HUES64 (cell line): ENCODE measurements around the gene ZNF333.
"Not testable (repeated sequence)": the region's sequence is repeated elsewhere in the genome, so short reads cannot be mapped to it uniquely, and the experiment has no call there.

ENCODE experiments used
- H3K27ac ChIP-seq: 2 replicates; pipeline ENCODE4 v1.7.0; 2013; ENCODE audit warnings: low read depth, low read length, inconsistent platforms
- H3K27me3 ChIP-seq: 2 replicates; pipeline ENCODE4 v1.6.1; 2013; ENCODE audit warnings: mild to moderate bottlenecking, low read length; ENCODE audit not compliant: insufficient read depth
- H3K36me3 ChIP-seq: 2 replicates; pipeline ENCODE4 v1.6.1; 2013; ENCODE audit warnings: mild to moderate bottlenecking, low read length; ENCODE audit not compliant: insufficient read depth
- H3K4me1 ChIP-seq: 2 replicates; pipeline ENCODE4 v1.6.1; 2013; ENCODE audit warnings: mild to moderate bottlenecking, low read length, moderate library complexity; ENCODE audit not compliant: insufficient read depth
- H3K4me3 ChIP-seq: 2 replicates; pipeline ENCODE4 v1.5.1; 2013; ENCODE audit warnings: mild to moderate bottlenecking, low read length, moderate library complexity
- H3K9ac ChIP-seq: 2 replicates; pipeline ENCODE4 v1.6.1; 2013; ENCODE audit warnings: mild to moderate bottlenecking, low read depth, low read length
- H3K9me3 ChIP-seq: 2 replicates; pipeline ENCODE4 v1.6.1; 2013; ENCODE audit warnings: low read depth, low read length; ENCODE audit not compliant: insufficient read depth
- WGBS: fragments of 150-250, 120-280 bp; methylation state at CpG from one replicate; pipeline ENCODE4 v1.1.7; 2013; ENCODE audit warnings: missing lambda C conversion rate; 5-methylcytosine and 5-hydroxymethylcytosine counted together

ZNF333 gene

DNA sequence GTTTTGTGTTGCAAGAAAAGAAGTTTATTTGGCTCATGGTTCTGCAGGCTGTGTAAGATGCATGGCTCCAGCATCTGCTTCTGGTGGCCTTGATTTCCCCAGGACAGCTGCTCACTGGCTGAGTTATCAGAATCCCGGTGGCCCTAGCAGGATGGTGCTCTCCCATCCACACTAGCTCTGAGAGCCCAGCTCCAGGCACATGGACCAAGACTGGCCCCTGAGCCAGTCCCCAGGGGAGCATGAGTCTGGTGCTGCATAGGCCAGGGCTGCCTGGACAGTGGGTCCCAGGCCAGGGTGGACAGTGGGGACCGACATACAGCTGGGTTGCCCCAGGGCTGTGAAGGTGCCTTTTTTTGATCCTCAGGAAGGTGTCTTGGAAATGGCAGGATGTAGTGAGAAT, 78.2 kb downstream of the ZNF333 start:
- peaks cover 43% of the 10 kb centered on the region; the same call in 1 of the 2 replicates for H3K9me3 ChIP-seq
- WGBS: 64% methylated on average over 2 of the region's 2 CpGs
- H3K4me3 ChIP-seq: no peak overlapping the region
- H3K4me1 ChIP-seq: no peaks in the 10 kb centered on the region
- no peaks in the 10 kb centered on the region for H3K27me3 ChIP-seq
- H3K9ac ChIP-seq: no peak overlapping the region
- H3K27ac ChIP-seq: no peak overlapping the region
- no peaks in the 10 kb centered on the region for H3K36me3 ChIP-seq

DNA sequence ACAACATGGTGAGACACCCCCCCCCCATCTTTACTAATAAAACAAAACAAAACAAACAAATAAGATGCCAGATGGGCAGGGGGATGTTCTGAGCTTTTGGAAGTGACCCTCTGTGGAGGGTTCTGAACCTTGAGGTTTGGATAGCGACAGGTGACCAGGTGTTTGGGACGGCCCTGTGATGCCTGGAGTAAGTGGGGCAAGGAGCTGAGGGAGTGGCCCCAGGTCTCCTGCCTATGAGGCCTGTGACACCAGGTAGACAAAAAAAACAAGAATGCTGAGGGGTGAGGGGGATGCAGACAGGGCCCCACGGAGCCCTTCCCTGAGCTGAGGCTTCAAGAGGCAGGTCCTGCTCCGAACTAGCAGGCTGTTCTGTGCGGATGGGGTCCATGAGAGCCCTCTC, 79.4 kb downstream of the ZNF333 start:
- Histone ChIP-seq H3K36me3 (no peaks in the 10 kb centered on the region), H3K4me3 (no peak overlapping the region), H3K4me1 (no peaks in the 10 kb centered on the region), H3K27me3 (no peaks in the 10 kb centered on the region), H3K27ac (no peak overlapping the region), H3K9ac (no peak overlapping the region), H3K9me3 (peaks cover 42% of the 10 kb centered on the region; the same call in 1 of the 2 replicates)
- WGBS: 78% methylated on average over 5 of the region's 5 CpGs

- Histone ChIP-seq H3K4me1 (no peaks in the 10 kb centered on the region), H3K27me3 (no peaks in the 10 kb centered on the region), H3K27ac (no peak overlapping the region), H3K9me3 (peaks cover 35% of the 10 kb centered on the region; the same call in 1 of the 2 replicates), H3K36me3 (no peaks in the 10 kb centered on the region), H3K4me3 (no peak overlapping the region), H3K9ac (no peak overlapping the region)
- 50% methylated on average over 5 of the region's 5 CpGs for WGBS
Observed at GRCh38 chr19:14770136-14770535, 80.3 kb downstream of the ZNF333 start.

GRCh38 chr19:14770944-14771839, 81.3 kb downstream of the ZNF333 start:
- Histone ChIP-seq H3K36me3 (no peaks in the 10 kb centered on the region), H3K9me3 (peaks cover 39% of the 10 kb centered on the region; the same call in 1 of the 2 replicates), H3K27ac (no peak overlapping the region), H3K4me3 (no peak overlapping the region), H3K27me3 (peaks cover 2% of the 10 kb centered on the region), H3K9ac (no peak overlapping the region), H3K4me1 (no peaks in the 10 kb centered on the region)
- 80% methylated on average over 11 of the region's 11 CpGs for WGBS

DNA sequence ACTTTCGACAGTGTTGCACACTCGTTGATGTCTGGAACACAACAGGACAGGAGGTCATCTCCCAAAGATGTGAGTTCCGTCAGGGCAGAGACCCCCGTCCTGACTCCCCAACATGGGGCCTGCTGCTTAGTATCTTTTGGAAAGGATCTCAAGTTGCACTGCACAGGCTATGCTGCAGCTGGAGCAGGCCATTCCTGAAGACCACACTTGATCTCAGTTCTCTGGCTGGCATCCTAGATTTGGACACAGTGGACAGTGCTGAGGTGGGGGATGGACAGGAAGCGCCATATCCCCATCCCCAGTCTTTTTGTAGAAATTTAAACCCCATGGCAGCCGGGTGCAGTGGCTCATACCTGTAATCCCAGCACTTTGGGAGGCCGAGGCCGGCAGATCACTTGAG, 82.6 kb downstream of the ZNF333 start:
- no peak overlapping the region for H3K4me3 ChIP-seq
- no peak overlapping the region for H3K9ac ChIP-seq
- H3K27ac ChIP-seq: no peak overlapping the region
- no peaks in the 10 kb centered on the region for H3K36me3 ChIP-seq
- peaks cover 5% of the 10 kb centered on the region for H3K27me3 ChIP-seq
- no peaks in the 10 kb centered on the region for H3K4me1 ChIP-seq
- 79% methylated on average over 8 of the region's 8 CpGs for WGBS
- H3K9me3 ChIP-seq: peaks cover 38% of the 10 kb centered on the region; the same call in 1 of the 2 replicates

DNA sequence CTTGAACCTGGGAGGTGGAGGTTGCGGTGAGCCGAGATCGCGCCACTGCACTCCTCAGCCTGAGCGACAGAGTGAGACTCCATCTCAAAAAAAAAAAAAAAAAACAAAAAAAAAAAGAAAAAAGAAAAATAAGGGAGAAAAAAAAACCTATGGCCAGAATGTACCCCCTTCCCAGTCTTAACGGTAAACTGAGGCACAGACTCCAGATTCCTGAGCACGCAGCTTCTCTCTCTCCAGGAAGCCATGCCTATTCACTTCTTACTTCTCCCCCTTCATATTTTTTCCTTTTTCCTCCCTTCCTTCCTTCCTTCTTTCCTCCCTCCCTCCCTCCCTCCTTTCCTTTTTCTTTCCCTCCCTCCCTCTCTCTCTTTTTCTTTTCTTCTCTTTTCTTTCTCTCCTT, 83.1 kb downstream of the ZNF333 start:
- H3K27ac ChIP-seq: no peak overlapping the region
- H3K4me1 ChIP-seq: no peaks in the 10 kb centered on the region
- H3K4me3 ChIP-seq: no peak overlapping the region
- H3K9me3 ChIP-seq: peaks cover 34% of the 10 kb centered on the region; the same call in 1 of the 2 replicates
- peaks cover 5% of the 10 kb centered on the region for H3K27me3 ChIP-seq
- H3K36me3 ChIP-seq: no peaks in the 10 kb centered on the region
- WGBS: 83% methylated on average over 4 of the region's 7 CpGs
- H3K9ac ChIP-seq: no peak overlapping the region

DNA sequence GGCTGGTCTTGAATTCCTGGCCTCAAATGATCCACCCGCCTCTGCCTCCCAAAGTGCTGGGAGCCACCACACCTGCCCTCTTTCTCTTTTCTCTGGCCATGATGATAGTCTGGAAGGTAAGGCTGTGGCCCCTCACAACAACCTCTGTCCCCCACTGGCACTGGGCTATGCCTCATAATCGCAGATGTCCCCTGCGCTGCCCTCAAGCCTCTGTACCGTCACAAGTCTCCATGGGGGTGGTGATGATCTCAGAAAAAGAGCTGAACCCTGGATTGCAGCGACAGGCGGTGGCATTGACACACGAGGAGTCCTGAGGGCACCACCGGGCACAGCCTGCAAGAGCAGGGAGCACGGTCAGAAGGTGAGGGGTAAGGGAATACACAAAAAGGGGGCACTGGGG, 83.9 kb downstream of the ZNF333 start:
- peaks cover 27% of the 10 kb centered on the region; the same call in 1 of the 2 replicates for H3K9me3 ChIP-seq
- H3K36me3 ChIP-seq, H3K9ac ChIP-seq, H3K4me3 ChIP-seq, H3K27ac ChIP-seq, H3K4me1 ChIP-seq, H3K27me3 ChIP-seq: not testable (repeated sequence)
- 82% methylated on average over 7 of the region's 9 CpGs for WGBS

DNA sequence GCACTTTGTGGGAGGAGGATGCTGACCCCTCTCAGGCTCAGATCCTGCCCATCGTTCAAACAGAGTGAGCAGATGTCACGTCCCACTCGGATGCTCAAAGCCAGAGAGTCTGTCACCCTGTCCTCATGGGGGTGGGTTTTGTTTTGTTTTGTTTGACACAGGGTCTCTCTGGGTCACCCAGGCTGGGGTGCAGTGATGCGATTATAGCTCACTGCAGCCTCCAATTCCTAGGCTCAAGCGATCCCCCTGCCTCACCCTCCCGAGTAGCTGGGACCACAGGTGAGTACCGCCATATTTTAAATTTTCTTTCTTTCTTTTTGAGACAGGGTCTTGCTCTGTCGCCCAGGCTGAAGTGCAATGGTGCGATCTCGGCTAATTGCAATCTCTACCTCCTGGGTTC, 84.5 kb downstream of the ZNF333 start:
- no peaks in the 10 kb centered on the region for H3K36me3 ChIP-seq
- no peaks in the 10 kb centered on the region for H3K4me1 ChIP-seq
- 82% methylated on average over 9 of the region's 10 CpGs for WGBS
- H3K4me3 ChIP-seq: no peak overlapping the region
- peaks cover 5% of the 10 kb centered on the region for H3K27me3 ChIP-seq
- H3K9ac ChIP-seq: no peak overlapping the region
- H3K27ac ChIP-seq: no peak overlapping the region
- peaks cover 28% of the 10 kb centered on the region; the same call in 1 of the 2 replicates for H3K9me3 ChIP-seq

GRCh38 chr19:14775326-14775725, 85.5 kb downstream of the ZNF333 start:
- not testable (repeated sequence) for H3K27me3 ChIP-seq, H3K27ac ChIP-seq, H3K4me1 ChIP-seq, H3K36me3 ChIP-seq, H3K9ac ChIP-seq, H3K4me3 ChIP-seq
- WGBS: 83% methylated on average over 8 of the region's 8 CpGs
- peaks cover 25% of the 10 kb centered on the region; the same call in 1 of the 2 replicates for H3K9me3 ChIP-seq

DNA sequence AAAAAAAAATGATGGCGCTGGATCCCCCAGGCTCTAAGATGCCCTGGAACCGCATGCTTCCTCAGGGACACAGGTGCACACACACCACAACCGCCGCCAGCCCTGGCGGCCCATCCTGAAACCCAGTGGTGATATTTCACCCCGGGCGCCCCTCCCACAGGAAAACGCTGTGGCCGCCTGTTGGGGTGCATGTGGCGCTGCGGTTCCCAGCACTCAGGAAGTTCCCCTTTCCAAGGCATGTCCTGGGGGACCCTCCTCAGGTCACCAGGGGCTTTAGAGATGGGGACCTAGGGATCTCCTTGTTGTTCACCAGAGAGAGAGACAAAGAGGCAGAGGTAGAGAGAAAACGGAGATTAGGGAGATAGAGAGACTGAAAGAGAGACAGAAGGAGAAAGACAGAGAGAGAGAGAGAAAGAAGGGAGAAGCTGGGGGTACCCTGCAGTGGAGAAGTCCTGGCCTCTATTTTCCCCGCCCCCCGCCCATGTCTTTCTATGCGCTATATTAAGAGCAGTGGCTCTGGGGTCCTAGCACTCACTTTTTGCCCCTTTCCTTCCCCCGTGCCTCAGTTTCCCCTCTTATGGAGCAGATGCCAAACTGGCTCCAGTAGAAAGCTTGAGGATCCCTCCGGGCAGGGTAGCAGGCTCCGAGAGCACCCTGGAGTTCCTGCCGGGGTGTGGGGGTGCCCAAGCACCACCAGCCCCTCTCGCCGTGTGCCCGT, 86.2 kb downstream of the ZNF333 start:
- H3K36me3 ChIP-seq: no peaks in the 10 kb centered on the region
- no peak overlapping the region for H3K27ac ChIP-seq
- H3K4me1 ChIP-seq: no peaks in the 10 kb centered on the region
- H3K9ac ChIP-seq: no peak overlapping the region
- H3K4me3 ChIP-seq: peak overlapping the region; percentile 41
- peaks cover 19% of the 10 kb centered on the region; the same call in 1 of the 2 replicates for H3K9me3 ChIP-seq
- peaks cover 5% of the 10 kb centered on the region for H3K27me3 ChIP-seq
- 89% methylated on average over 21 of the region's 22 CpGs for WGBS

DNA sequence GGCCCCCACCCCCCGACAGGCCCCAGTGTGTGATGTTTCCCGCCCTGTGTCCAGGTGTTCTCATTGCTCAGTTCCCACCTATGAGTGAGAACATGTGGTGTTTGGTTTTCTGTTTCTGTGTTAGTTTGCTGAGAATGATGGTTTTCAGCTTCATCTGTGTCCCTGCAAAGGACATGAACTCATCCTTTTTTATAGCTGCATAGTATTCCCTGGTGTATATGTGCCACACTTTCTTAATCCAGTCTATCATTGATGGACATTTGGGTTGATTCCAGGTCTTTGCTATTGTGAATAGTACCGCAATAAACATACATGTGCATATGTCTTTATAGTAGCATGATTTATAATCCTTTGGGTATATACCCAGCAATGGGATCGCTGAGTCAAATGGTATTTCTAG, 87.8 kb downstream of the ZNF333 start:
- 67% methylated on average over 1 of the region's 4 CpGs for WGBS
- H3K27ac ChIP-seq, H3K36me3 ChIP-seq, H3K27me3 ChIP-seq, H3K9ac ChIP-seq, H3K4me1 ChIP-seq, H3K4me3 ChIP-seq: not testable (repeated sequence)
- peaks cover 14% of the 10 kb centered on the region; the same call in 1 of the 2 replicates for H3K9me3 ChIP-seq
